ENCODE measurements around the gene TRAPPC4.
"Not testable (repeated sequence)": the region's sequence is repeated elsewhere in the genome, so short reads cannot be mapped to it uniquely, and the experiment has no call there.

The TRAPPC4 gene, protein sequence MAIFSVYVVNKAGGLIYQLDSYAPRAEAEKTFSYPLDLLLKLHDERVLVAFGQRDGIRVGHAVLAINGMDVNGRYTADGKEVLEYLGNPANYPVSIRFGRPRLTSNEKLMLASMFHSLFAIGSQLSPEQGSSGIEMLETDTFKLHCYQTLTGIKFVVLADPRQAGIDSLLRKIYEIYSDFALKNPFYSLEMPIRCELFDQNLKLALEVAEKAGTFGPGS

DNA sequence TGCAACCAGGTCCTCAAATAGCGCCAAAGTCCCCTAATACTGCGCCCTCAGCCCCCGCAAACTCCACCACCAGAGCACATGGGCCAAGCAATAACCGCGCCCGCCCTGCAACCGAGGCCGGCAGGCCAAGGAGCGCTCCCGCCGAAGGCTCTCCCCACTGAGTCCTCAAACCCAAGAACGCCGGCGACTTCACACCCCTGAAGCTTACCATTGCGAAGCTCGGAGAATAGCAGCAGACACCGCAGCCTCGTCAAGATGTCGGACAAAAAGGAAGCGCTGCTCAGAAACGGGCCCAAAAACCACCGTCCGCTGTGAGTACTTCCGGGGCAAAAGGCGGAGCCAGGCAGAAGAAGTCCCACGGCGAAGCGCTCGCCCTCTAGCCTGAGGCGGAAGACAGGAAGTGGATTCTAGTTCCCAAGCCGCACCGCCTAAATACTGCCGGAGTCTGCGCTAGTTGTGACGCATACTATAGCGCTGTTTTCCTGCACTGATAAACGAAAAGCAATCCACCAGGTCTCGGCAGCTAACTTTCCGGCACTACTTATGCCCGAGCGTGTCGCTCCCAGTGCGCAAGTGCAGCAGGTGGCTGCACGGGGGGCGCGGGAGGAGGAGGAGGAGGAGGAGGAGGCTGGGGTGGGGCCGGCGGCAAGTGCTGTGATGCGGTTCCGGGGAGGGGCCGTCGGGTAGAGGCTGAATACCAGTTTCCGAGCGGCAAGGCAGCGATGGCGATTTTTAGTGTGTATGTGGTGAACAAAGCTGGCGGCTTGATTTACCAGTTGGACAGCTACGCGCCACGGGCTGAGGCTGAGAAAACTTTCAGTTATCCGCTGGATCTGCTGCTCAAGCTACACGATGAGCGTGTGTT, at the start of gene TRAPPC4, which contains the start of gene RPS25:
TSS of gene TRAPPC4 (plus strand) at position 693 of the 865 bp plus-strand sequence. CDS start at position 723, 30 bp downstream.
TSS of gene RPS25 (minus strand) at position 270 of the 865 bp plus-strand sequence. CDS start at position 211, 59 bp downstream.
- DNase-seq = peak; percentile 92 to 97

DNA sequence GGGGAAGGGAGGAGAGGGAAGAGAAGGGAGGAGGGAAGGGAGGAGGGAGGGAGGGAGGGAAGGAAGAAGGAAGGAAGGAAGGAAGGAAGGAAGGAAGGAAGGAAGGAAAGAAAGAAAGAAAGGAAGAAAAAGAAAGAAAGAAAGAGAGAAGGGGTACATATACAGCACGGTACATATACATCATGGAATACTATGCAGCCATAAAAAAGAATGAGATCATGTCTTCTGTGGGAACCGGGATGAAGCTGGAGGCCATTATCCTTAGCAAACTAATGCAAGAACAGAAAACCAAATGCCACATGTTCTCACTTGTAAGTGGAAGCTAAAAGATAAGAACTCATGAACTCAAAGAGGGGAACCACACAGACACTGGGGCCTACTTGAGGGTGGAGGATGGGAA, 49.1 kb upstream of the TRAPPC4 start:
- DNase-seq = not testable (repeated sequence)

DNA sequence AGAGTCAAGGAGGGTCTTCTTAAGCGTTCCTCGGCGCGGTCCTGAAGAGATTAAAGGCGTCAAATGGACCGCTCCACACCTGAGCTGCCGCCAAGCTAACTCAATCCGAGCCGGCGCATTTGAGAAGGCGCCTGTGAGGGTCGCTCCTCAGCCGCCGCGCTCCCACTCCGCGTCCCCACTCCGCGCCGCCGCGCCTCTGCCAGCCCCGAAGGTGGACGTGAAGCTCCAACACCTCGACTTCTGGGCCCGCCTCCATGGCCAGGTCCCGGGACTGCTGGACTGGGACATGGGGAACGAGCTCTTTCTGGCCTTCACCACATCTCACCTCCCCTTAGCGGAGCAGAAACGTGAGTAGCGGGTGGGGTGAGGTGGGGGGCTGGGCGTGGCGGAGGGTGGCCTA, 46.9 kb upstream of the TRAPPC4 start, which contains the start of gene FOXR1:
TSS of gene FOXR1 (plus strand) at position 116 of the 400 bp plus-strand sequence. CDS start at position 287, 171 bp downstream.
- DNase-seq = no peak

DNA sequence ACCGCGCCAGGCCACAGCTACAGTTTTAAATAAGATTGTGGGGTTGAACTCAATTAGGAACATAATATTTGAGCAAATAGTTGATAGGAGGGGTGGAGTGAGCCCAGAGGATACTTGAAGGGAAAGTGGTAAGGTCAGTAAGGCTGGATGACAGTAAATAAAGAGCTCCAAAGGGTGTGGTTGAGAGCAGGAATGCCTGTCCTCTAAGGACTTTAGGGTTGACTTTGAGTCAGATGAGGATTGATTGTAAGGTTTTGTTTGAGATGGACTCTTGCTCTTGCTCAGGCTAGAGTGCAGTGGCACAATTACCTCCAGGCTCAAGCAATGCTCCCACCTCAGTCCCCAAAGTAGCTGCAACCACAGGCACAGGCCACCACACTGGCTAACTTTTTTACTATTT, 44.6 kb upstream of the TRAPPC4 start:
- no peak for DNase-seq

DNA sequence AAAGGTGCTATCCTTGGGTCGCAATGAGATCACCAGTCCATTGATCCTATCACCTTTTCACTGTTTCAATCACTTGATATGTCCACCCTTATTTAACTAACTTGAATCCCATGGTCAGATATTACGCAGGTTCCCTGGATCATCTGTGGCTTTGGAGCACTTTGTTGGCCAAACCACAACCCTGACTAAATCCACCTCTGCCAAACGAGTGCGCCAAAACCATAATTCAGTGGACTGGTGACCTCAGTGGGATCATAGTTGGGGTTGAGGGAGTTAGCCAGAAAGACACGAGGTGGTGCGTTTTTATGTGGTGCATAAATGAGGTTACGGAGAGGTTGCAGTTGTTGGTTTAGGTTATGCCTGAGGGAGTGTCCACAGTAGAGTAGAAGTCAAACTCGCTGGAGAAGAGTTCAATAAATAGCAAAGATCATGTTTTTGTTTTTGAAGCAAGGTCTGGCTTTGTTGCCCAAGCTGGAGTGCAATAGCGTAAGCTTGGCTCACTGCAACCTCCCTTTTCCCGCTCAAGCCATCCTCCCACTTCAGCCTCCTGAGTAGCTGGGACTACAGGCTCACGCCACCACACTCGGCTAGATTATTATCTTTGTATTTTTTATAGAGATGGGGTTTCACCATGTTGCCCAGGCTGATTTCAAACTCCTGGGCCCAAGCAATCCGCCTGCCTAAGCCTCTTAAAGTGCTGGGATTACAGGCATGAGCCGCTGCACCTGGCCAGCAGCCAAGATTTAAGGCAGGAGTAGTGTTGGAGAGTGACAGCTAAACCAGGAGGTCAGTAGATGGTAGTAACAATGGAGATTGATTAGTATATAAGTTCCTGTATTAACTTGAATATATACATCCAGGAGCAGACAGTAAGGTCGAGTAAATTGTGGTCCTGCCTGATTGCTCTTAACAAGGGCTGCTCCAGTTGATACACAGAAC, 42.5 kb upstream of the TRAPPC4 start:
- no peak for DNase-seq

DNA sequence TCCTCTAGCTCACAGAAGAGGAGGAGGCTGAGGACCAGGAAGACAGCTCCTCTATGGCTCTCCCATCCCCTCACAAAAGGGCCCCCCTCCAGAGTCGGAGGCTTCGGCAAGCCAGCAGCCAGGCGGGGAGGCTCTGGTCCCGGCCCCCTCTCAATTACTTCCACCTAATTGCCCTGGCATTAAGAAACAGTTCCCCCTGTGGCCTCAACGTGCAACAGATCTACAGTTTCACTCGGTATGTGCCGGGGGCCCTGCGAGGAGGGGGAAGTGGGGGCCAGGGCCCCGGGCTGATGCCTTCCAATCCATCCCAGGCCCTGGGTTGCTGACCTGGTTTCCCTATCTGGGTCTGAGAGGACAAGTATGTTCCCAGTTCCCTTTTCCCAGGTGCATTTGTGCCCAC, 39.1 kb upstream of the TRAPPC4 start:
- DNase-seq = no peak

DNA sequence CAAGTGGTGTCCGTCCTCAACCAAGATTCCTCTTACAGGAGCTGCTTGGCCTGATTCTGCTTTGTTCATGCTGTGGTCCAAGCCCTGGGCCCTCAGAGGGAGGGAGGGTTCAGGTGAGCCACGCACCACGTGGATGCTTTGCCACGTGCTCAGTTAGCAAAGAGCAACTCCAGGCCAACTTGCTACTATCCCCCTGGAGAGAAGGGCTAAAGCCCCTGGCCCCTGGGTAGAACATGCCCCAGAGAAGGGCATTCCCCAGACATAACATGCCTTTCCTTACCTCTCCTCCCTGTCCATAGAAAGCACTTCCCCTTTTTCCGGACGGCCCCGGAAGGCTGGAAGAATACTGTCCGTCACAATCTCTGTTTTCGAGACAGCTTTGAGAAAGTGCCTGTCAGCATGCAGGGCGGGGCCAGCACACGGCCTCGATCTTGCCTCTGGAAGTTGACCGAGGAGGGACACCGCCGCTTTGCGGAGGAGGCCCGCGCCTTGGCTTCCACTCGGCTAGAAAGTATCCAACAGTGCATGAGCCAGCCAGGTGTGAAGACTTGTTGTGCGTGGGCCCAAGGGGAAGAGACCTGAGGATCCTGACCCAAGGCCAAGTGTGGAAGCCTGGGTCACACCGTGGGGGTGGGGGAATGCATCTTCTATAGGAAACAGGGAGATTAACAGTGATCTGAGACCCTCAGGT, 38.2 kb upstream of the TRAPPC4 start:
- no peak for DNase-seq

DNA sequence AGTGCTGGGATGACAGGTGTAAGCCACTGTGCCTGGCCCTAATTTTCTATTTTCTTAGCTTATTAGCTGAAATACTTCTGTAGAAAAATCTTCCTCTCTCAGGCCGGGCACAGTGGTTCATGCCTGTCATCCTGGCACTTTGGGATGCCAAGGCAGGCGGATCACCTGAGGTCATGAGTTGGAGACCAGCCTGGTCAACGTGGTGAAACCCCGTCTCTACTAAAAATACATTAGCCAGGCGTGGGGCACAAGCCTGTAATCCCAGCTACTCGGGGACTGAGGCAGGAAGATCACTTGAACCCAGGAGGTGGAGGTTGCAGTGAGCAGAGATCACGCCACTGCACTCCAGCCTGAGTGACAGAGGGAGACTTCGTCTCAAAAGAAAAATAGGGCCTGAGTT, 34.2 kb upstream of the TRAPPC4 start:
- not testable (repeated sequence) for DNase-seq

DNA sequence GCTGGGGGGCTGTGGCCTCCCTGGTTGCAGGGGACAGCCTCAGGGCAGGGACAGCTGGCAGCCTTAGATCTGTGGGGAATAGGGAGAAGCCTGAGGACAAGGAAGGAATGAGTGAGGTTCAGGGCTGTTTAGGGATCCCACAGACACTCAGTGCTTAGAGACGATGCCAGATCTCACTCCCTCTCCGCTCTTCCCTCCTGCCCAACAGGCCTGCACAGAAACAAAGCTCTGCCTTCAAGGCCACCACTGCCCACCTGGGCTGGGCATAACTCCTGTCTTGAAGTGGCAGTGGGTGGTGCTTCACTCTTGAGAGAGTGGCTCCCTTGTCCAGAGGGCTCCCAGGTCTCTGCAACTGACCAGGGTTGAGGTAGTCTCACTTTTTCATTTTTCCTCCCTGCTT, 33.7 kb upstream of the TRAPPC4 start:
- no peak for DNase-seq

DNA sequence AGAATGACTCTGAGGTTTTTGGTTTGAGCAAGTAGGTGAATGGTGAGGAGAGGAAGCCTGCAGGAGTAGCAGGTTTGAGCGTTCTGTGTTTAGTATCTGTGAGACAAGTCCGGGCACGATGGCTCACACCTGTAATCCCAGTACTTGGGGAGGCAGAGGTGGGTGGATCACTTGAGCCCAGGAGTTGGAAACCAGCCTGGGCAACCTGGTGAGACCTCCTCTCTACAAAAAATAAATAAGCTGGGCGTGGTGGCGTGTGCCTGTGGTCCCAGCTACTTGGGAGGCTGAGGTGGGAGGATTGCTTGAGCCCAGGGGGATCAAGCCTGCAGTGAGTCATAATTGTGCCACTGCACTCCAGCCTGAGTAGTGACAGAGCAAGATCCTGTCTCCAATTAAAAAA, 30.3 kb upstream of the TRAPPC4 start:
- DNase-seq = no peak

DNA sequence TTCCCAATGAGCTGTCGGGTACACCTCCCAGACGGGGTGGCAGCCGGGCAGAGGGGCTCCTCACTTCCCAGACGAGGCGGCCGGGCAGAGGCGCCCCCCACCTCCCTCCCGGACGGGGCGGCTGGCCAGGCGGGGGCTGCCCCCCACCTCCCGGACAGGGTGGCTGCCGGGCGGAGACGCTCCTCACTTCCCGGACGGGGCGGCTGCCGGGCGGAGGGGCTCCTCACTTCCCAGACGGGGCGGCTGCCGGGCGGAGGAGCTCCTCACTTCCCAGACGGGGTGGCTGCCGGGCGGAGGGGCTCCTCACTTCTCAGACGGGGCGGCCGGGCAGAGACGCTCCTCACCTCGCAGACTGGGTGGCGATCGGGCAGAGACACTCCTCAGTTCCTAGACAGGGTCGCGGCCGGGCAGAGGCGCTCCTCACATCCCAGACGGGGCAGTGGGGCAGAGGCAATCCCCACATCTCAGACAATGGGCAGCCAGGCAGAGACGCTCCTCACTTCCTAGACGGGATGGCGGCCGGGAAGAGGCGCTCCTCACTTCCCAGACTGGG, 27.0 kb upstream of the TRAPPC4 start:
- not testable (repeated sequence) for DNase-seq

DNA sequence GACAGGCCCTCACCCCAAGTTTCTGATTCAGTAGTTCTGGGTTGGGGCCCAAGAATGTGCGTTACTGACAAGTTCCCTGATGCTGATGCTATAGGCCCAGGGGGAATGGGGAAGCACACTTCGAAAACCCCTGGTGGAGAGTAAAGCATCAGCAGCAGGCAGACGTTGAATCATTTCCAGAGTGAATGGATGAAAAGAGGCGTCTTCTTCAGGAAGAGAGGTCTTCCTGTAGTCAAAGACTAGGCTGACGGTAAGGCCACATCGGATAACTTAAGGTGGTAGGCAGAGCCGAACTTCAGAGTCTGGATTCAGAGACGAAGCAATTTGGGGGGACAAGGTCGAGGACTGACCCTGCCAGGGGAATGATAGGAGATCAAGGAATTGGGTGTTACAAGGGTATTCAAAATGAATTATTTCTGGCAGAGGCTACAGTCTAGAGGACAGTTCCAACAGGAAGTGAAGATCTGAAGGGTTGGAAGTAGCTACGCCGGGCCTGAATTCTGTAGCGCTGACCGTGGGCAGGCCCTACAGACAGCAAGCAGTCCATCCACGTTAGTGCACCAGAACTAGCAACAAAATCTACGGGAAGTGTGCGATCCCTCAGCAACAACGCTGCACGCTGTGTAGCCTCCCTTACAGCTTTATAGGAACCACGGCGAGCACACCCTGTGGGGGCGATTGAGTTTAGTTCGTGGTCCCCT, 21.5 kb upstream of the TRAPPC4 start:
- DNase-seq = peak; percentile 13 to 43

DNA sequence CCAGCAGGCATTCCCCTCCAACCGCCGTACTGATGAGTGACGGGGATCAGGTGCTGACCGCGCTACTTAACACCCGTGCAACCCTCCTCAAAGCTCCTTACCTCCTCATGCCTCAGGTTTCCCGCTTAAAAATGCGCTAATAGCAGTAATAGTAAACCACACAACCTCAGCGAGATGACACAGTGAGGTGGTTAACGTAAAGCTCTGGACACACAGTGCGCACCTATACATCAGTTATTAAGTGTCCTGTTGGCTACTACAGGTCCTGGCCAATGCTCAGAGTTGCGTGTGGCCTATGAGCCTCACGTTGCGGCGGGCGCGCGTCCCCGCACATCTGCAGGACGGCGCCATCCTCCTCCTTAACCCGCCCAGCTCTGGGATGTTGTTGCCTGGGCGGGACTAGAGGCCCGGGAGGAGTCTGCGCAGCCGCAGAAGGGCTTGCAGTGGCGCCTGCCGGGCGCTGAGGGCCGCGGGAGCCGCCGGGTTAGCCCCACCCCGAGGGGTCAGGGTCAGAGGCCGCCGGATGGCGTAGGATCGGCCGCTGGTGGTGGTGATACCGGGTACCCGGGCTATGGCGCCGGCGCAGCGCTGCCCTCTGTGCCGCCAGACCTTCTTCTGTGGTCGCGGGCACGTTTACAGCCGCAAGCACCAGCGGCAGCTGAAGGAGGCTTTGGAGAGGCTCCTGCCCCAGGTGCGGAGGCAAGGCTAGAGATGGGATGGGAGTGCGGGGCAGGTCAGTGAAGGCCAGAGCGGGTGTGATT, 20.8 kb upstream of the TRAPPC4 start, which contains the start of gene CENATAC:
TSS of gene CENATAC (plus strand) at position 512 of the 761 bp plus-strand sequence. CDS start at position 572, 60 bp downstream.
- DNase-seq = peak; percentile 75 to 87

DNA sequence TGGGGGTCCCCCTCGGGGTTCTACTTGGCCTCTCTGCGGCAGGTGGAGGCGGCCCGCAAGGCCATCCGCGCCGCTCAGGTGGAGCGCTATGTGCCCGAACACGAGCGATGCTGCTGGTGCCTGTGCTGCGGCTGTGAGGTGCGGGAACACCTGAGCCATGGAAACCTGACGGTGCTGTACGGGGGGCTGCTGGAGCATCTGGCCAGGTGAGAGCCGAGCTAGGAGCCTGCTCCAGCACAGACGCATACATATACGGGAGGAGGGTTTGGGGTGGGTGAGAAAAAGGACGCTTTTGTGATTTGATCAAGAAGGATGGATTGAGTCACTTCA, 20.2 kb upstream of the TRAPPC4 start:
- no peak for DNase-seq

DNA sequence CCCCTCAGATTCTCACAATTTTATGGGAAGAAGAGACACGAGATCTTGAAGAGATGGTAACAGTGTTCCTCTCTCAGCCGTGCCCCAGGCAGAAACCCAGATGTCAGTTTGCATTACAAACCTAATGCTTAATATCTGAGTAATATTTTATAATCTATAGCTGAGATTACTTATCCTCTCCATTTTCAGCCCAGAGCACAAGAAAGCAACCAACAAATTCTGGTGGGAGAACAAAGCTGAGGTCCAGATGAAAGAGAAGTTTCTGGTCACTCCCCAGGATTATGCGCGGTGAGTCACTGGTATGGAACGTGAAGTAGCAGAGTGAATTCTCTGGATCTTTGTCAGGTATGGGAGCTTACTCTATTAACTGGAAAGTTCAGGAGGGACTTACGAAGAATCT, 19.7 kb upstream of the TRAPPC4 start:
- no peak for DNase-seq

DNA sequence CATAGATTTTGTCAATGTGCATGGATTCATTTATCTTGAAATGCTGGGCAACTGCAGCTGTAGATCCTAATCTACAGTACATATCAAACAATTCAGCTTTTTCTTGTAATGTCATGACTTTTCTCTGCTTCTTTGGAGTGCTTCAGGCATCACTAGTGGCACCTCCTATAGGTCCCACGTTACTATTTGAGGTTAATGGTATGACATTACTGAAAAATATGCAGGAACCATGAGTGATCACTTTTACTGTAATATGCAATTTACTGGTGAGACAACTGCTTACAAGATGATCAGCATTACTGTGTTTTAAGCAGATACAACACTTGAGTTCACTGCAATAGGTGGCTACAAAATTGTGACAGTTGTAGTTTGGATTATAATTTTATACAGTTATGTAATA, 17.7 kb upstream of the TRAPPC4 start:
- DNase-seq = no peak

DNA sequence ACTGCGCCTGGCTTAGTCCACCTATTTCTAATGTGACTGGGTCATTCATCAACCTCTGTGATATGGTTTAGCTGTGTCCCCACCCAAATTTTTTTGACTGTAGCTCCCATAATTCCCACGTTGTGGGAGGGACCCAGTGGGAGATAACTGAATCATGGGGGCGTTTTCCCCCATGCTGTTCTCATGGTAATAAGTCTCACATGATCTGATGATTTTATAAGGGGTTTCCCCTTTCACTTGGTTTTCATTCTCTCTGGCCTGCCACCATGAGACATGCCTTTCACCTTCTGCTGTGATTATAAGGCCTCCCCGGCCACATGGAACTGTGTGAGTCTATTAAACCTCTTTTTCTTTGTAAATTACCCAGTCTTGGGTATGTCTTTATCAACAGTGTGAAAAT, 11.9 kb upstream of the TRAPPC4 start:
- no peak for DNase-seq

DNA sequence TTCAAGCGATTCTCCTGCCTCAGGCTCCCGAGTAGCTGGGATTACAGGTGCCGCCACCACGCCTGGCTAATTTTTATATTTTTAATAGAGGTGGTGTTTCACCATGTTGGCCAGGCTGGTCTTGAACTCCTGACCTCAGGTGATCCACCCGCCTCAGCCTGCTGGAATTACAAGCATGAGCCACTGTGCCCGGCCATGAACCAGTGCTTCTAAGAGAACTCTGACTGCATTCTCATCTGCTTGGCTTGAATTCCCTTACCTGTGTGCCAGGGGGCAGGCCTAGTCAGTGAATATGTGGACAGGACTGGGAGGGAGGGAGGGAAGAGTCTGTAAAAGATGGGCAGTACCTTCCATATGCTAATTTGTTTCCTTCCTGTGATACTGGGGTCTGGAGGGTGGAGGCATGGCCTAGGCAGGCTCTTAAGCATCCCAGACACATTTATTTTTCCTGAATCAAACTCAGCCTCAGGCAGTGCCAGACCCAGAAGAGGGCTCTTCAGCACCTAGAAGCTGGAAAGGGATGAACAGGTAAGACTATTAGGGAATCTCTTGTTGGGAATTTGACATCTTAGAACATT, 7.0 kb upstream of the TRAPPC4 start:
- DNase-seq = no peak

DNA sequence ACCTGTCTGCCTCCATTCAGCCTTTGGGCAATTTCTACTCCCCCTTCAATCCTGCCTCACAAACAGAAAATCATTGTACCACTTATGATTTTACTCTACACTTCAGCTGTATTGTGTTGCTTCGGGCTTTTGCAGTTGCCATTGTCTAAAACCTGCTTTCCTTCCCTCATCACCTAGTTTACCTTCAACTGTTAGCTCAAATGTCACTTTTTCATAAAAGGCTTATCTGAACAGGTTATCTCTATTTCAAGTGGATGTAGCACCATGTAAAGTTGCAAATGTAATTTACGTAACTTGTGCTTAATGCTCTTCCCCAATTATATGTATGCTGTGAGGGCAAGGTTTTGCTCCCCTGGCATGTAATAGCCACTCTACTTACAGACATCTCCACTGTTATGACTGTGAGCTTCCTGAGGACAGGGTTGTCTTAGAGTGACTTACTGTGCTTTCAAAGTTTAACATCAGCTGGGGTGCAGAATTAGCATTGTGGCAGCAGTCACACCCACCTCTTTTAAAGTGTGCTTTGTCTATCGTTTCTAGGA, 5.9 kb upstream of the TRAPPC4 start:
- no peak for DNase-seq

Data from bone marrow (tissue), 2 donors.